ENCODE measurements around the gene PEX5L.

GRCh38 chr3:179885950-179886349 is 150.8 kb downstream of the PEX5L start:
- TF ChIP-seq CTCF (IDR thresholded peaks at IDR 0.05; ENCODE audit: low read depth, low read length) (no peak), POLR2A (IDR thresholded peaks at IDR 0.05; ENCODE audit: extremely low read depth, insufficient read length) (no peak), MAX (IDR thresholded peaks at IDR 0.05; ENCODE audit: low read depth, low read length) (no peak), MYC (IDR thresholded peaks at IDR 0.05; ENCODE audit: low read depth, low read length) (no peak)
